A673 (cell line): ENCODE data around the gene GADD45A.

Experiments used
- CTCF ChIP-seq: fragments of 300-800, 200-600 bp; sonication (generic); conservative IDR thresholded peaks from 2 replicates; pipeline ENCODE4 v1.5.1; 2017; ENCODE audit warnings: low read depth, mild to moderate bottlenecking, antibody characterized with exemption, low read length, moderate library complexity, mixed read lengths
- EZH2 ChIP-seq: fragments of 200-600 bp; sonication (generic); IDR thresholded peaks from 2 replicates; pipeline ENCODE4 v1.6.1; 2017; ENCODE audit warnings: borderline replicate concordance, low read depth, mild to moderate bottlenecking, mixed read lengths, antibody characterized with exemption, low read length; ENCODE audit not compliant: poor library complexity, severe bottlenecking

- no peak for TF ChIP-seq CTCF
- no peak for TF ChIP-seq EZH2
These were observed 44.9 kb downstream of the GADD45A start for GRCh38 chr1:67729872-67730271.
